Measurements from ENCODE around the gene NUDC. TPM values are rescaled to one million over a fixed set of nuclear protein-coding genes. Genes with fewer than 3 reads are reported as not detected.

NUDC gene
- total and polyA plus RNA-seq, 8 donors, result 56.2 to 94.6 (median 70.8) TPM

DNA sequence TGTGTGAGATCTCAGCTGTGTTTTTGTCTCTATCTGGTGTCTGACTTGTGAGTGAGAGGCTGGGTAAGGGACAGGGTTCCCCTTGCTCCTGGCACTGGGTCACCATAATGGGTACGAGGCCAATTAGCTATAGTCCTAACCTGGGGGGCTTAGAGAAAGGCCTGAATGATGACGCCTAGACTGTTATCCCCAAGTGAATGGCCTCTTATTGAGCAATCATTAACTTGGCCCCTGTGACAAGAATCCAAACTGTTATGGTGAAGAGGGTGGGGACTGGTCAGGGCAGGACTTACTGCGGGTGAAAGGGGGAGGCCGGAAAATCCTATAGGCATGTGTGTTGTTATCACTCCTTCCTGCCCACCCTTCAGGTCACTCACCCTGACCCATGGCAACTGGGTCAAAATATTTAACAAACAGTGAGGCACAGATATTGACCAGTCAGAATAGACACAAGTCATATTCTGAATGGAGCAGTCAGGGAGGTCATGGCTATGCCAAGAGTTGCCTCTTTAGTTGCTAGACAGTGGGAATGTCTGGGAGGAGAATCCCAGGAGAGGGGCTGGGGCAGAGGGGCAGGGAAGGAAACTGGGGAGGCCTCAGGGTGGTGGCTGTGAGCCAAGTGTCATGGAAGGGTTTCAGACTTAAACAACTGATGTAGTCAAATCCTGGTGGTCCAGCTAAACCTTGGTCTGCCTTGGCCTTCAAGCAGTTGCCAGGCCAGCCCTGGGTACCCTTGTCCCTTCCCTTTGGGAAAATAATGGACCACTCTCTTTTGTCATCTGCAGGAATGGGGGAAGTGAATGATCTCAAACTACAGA lies 11.0 kb upstream of the NUDC start:
- Histone ChIP-seq H3K27me3 (no peaks in the 10 kb centered on the region), H3K36me3 (no peaks in the 10 kb centered on the region), H3K4me1 (no peaks in the 10 kb centered on the region), H3K4me3 (no peak overlapping the region), H3K27ac (peak overlapping the region in 1 of 2 donors; percentile 33), H3K9me3 (no peaks in the 10 kb centered on the region)
- intact Hi-C loops (cut with DNase I), result no loop called here
- ATAC-seq (peak; percentile 31), DNase-seq (peak in 2 of 4 donors; percentile 40 to 41)
- TF ChIP-seq, protein P1, sequence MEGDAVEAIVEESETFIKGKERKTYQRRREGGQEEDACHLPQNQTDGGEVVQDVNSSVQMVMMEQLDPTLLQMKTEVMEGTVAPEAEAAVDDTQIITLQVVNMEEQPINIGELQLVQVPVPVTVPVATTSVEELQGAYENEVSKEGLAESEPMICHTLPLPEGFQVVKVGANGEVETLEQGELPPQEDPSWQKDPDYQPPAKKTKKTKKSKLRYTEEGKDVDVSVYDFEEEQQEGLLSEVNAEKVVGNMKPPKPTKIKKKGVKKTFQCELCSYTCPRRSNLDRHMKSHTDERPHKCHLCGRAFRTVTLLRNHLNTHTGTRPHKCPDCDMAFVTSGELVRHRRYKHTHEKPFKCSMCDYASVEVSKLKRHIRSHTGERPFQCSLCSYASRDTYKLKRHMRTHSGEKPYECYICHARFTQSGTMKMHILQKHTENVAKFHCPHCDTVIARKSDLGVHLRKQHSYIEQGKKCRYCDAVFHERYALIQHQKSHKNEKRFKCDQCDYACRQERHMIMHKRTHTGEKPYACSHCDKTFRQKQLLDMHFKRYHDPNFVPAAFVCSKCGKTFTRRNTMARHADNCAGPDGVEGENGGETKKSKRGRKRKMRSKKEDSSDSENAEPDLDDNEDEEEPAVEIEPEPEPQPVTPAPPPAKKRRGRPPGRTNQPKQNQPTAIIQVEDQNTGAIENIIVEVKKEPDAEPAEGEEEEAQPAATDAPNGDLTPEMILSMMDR (IDR thresholded peaks at IDR 0.05), result no peak

GRCh38 chr1:26911399-26912146 lies 10.0 kb upstream of the NUDC start:
- no peak for DNase-seq
- Histone ChIP-seq H3K27me3 (no peaks in the 10 kb centered on the region), H3K4me3 (no peak overlapping the region), H3K4me1 (no peaks in the 10 kb centered on the region), H3K9me3 (no peaks in the 10 kb centered on the region), H3K36me3 (no peaks in the 10 kb centered on the region), H3K27ac (no peak overlapping the region)
- TF ChIP-seq, protein P1 (IDR thresholded peaks at IDR 0.05), result no peak
- intact Hi-C loops (cut with DNase I), result no loop called here
- no peak for ATAC-seq

DNA sequence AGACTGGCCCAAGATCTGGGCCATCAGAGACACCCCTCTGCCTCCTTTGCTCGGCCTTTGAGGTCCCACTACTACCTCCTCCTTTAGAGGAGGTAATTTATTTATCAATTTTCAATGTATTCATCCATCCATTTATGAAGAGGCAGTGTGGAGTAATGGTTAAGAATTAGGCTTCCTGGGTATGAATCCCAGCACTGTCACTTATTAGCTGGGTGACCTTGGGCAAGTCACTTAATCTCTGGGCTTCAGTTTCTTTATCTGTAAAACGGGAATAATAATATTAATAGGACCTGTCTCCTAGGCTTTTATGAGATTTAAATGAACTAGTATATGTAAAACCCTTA lies 9.4 kb upstream of the NUDC start:
- intact Hi-C loops (cut with DNase I), result no loop called here
- Histone ChIP-seq H3K27ac (no peak overlapping the region), H3K4me1 (no peaks in the 10 kb centered on the region), H3K36me3 (no peaks in the 10 kb centered on the region), H3K27me3 (no peaks in the 10 kb centered on the region), H3K9me3 (no peaks in the 10 kb centered on the region), H3K4me3 (no peak overlapping the region)
- ATAC-seq (no peak), DNase-seq (no peak)
- TF ChIP-seq, protein P1 (IDR thresholded peaks at IDR 0.05), result no peak

DNA sequence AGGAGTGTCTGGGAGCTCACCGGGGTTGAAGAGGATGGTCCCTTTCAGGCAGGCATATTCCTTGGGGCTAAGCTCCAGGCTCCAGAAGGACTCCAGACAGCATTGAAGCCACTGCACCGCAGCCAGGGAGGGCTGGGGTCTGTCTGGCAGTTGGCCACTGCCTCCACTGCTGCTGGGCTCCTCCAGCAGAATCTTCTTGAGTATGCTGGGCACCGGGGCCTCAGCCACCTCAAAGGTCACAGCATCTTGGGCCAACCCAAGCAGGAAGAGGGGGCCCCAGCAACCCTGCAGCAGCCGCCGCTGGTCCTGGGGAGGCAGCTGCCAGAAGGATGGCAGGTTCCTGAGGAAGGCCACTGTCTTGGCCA lies 8.2 kb upstream of the NUDC start:
- ATAC-seq (no peak), DNase-seq (no peak)
- Histone ChIP-seq H3K4me3 (peak overlapping the region; percentile 5 to 18), H3K27ac (peak overlapping the region; percentile 55 to 72), H3K27me3 (no peaks in the 10 kb centered on the region), H3K9me3 (no peaks in the 10 kb centered on the region), H3K36me3 (no peaks in the 10 kb centered on the region), H3K4me1 (no peaks in the 10 kb centered on the region)
- TF ChIP-seq, protein P1 (IDR thresholded peaks at IDR 0.05), result no peak
- intact Hi-C loops (cut with DNase I), result no loop called here
